Frontal cortex (tissue), 4 donors: Measurements from ENCODE around the gene RTKN2. TPM values are rescaled to one million over a fixed set of nuclear protein-coding genes. Genes with fewer than 3 reads are reported as not detected.
"Not testable (repeated sequence)": the region's sequence is repeated elsewhere in the genome, so short reads cannot be mapped to it uniquely, and the experiment has no call there.

Experiments used
- DNase-seq, 2 donors: peaks; one replicate each; pipeline ENCODE4 v3.0.0; 2012; ENCODE audit warnings: low spot score in 2 of 2
- FAIRE-seq: peaks from 2 replicates; lab custom pipeline; 2012; peaks lifted over from hg19 to GRCh38; lab: Jason Lieb, UNC
- total RNA-seq: library from RNA; depleted of rRNA; stranded (reverse); fragments of >200 nt; gene quantifications from one replicate; pipeline ENCODE4 v1.2.3, GENCODE V29; 2014
- donor health status: control.
- donor health status: control.
- donor health status: control.

Gene RTKN2
- total RNA-seq, 1 donor from 2014 or later: 4.5 TPM

DNA sequence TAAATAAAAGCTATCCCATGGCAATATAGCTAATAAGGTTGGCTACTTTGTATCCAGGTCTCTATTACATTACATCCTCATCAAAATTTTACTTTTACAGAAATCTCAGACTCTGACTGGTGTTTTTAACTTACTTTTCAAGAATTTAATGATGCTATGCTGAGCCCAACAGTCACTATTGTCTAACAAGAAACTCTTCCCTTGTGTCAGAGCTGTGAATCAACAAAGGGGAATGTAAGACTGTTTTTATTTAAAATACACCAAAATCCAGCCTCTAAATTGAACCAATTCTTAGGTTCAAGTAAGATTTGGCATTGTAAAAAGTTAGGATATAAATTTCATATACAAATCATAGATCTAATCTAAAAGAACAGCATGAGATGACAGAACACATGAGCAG, 7.0 kb downstream of the RTKN2 start:
- DNase-seq (no peak), FAIRE-seq (no peak)

DNA sequence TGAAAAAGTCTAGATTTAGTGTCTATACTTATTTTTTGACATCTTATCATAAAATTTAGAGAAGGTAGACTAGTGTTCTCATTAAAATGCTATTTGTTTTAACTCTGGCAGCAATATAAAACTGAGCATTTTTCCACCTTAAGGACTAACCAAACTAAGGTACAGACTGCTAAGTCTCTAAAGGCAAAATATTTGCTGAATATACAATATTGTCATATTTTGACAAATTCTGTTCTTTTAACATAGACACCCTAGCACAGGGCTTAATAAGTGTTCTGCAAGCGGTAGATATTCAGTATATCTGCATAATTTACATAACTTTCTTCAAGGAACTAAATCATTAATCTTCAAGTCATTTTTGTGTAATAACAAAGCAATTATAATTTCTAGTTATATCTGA, 8.6 kb downstream of the RTKN2 start:
- FAIRE-seq: no peak
- no peak for DNase-seq

DNA sequence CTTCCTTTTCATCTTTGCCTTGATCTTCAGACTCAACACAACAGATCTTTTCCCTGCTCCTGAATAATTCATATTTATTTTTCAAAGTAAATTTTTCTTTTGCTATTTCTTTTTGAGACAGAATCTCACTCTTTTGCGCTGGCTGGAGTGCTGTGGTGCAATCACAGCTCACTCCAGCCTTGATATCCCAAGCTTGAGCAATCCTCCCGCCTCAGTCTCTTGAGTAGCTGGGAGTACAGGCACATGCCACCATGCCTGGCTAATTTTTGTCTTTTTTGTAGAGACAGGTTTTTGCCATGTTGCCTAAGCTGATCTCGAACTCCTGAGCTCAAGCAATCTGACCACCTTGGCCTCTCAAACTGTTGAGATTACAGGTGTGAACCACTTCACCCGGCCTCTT, 9.2 kb downstream of the RTKN2 start:
- no peak for FAIRE-seq
- DNase-seq: no peak

DNA sequence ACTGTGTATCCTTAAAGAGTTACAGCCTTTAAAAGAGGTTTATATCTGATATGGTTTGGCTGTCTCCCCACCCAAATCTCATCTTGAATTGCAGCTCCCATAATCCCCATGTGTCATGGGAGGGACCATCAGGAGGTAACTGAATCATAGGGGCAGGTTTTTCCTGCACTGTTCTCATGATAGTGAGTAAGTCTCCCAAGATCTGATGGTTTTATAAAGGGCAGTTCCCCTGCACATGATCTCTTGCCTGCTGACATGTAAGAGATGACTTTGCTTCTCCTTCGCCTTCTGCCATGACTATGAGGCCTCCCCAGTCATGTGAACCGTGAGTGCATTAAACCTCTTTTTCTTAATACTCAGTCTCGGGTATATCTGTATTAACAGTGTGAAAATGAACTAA, 9.7 kb downstream of the RTKN2 start:
- FAIRE-seq: no peak

DNA sequence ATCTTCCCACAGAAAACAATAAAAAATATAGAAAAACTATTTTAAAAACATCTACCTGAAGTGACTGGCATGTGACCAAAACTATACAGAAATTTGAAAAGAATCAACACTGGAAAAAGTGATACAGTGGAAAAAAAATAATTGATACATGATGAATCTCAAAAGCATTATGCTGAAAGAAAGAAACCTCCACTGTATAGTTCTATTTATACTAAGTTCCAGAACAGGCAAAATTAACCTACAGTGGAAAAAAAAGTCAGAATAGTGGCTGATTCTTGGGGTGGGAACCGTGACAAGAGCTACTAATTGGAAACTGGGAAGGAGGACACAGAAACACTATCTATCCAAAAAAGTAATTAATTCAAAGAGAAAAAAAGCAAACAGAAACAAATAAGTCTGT, 14.9 kb downstream of the RTKN2 start:
- DNase-seq: no peak
- no peak for FAIRE-seq

More for the DNA sequence above, 9.7 kb downstream of the RTKN2 start:
- no peak for DNase-seq

DNA sequence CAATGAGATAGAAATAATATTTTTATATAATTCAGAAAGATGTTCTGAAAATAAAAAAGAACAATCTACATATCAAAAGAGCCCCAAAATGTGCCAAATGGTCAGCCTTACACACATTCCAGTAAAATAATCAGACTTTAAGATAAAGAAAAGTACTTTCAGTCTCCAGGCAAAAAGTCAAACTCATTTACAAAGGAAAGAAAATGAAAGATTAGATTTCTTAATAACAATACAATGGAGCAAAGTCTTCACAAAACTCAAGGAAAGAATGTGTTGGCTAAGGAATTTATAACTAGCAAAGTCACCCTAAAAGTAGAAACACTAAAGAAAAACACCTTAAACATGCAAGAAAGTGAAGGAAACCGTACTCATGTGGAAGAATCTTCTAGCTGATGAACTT, 16.6 kb downstream of the RTKN2 start:
- DNase-seq (no peak), FAIRE-seq (no peak)

DNA sequence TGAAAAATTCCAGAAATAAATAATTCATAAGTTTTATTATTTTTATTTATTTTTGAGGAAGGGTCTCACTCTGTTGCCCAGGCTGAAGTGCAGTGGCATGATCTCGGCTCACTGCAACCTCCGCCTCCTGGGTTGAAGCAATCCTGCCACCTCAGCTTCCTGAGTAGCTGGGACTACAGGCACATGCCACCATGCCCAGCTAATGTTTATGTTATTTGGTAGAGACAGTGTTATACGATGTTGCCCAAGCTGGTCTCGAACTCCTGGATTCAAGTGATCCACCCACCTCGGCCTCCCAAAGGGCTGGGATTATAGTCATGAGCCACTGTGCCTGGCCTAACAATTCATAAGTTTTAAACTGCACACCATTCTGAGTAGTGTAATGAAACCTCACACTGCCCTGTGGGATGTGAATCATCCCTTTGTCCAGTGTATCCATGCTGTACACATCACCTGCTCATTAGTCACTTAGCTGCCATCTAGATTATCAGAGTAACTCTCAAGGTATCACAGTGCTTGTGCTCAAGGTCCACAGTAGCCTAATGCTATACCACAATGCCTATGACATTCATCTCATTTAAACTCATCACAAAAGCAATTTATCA, 17.9 kb downstream of the RTKN2 start:
- DNase-seq (no peak), FAIRE-seq (no peak)

DNA sequence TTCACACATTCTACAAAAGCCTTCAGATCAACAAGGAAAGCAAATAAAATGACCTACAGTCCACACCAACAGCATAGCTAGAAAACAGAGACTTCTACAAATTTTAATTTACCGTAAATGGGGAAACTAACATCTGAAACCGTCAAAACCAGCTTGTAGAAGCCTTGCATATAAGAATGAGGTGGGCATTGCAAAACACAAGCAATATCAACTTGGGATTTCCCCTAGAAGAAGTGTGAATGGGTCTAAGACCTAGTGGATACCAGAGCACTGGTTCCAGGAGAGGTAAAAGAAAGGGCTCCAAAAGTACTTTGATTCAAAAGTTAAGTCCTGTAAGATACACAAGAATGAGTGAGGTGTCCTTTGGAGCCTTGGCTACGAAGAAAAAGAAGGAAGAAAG, 18.7 kb downstream of the RTKN2 start:
- DNase-seq: no peak
- FAIRE-seq: no peak

DNA sequence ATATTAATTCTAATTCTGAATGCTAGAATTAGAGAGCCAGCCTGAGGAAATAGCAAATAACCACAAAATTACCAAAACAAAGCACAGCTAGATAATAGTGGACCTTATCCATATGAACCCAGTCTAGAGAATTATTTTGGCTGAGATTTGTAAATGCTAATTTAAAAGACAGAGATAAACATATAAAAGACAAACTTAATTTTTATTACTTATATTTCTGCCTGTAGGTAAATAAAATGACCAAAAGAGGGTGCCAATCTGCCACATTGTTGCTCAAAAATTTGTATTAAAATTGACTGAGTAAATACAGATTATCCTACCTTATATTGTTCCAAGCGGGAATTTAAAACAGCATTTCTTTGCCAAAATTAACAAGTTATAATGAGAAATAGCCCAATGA, 20.2 kb downstream of the RTKN2 start:
- FAIRE-seq (peak; percentile 28), DNase-seq (no peak)

DNA sequence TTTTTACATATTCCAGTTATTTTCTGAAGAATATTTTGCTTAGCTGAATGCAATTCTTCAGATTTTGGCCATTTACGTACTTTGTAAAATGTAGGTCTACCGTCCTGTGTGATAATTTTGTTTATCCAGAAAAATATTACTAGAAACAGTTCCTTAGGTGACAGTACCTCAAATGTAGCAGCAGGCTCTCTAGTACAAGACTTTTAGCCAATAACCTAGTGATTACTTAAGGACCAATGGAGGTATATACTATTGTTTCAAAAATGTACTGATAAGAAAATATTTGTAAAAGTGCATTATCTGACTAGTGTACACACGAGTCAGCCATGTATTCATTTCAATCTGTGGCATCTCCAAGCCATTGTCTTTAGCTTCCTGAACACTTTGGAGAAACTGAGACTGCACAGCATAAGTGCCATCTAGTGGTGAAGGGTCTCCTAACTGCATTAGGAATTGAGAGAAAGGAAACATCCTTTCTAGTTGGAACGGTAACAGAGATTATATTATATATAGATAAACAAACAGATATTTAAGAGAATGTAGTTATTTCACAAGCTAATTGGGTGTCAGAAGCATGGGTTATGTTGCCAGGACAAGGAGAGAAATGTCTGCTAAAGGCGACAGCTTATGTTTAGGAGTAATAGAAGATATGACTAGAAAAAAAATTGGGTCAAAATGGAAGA, 23.7 kb downstream of the RTKN2 start:
- FAIRE-seq: peak; percentile 91

DNA sequence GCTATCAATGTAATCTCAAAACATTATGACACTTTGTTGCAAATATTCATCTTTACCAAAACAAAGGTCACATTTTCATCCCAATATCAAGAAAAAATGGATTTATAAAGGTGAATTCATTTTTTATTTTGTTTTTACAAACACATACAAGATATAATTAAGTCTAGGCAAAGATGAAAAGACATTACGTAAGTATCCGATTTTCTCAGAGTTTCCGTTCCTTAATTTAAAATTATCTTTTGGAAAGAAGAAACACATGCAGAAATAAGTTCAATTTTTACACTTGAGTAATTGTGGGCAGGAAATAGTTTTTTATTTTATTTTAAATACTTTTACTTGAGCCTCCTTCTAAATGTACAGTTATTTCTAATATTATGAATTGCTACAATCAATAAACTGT, 24.6 kb downstream of the RTKN2 start:
- no peak for FAIRE-seq

More for the DNA sequence above, 23.7 kb downstream of the RTKN2 start:
- DNase-seq: peak in 1 of 2 donors; percentile 30

DNA sequence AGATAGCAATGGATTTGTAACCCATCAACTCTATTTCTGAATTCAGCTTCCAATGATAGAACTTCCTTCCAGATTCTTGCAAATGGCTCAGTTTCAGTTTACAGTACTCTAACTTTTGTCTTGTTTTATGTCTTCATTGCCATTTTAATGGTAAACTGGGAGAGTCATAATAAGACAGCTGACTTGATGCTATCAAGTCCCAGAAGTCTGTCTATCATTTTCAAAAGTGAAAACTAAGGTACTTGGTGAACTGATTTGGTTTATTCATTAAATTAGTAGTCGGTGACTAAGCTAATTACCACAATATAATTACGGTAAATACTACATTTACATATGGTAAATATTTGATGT, 25.0 kb downstream of the RTKN2 start:
- DNase-seq: no peak
- no peak for FAIRE-seq

More for the DNA sequence above, 24.6 kb downstream of the RTKN2 start:
- no peak for DNase-seq

DNA sequence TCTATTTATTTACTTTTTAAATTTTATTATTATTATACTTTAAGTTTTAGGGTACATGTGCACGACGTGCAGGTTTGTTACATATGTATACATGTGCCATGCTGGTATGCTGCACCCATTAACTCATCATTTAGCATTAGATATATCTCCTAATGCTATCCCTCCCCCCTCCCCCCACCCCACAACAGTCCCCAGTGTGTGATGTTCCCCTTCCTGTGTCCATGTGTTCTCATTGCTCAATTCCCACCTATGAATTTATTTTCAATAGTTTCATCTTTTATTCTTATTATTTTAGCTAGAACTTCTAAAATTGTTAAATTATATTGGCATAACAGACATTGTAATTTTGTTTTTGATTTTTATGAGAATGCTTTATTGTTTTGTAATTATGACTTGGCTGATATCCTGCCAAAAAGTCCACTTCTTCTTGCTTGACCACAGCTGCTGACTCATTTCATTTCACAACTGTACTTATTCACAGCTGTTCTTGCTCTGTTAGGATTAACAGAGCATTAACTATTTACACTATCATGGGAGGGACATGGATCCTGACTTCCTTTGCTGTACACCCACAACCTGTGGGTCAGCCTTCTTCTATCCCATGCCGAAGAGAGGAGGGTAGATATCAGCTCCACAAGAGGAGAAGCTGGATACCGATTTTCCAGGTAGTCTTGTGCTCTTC, 25.5 kb downstream of the RTKN2 start:
- not testable (repeated sequence) for DNase-seq, FAIRE-seq

DNA sequence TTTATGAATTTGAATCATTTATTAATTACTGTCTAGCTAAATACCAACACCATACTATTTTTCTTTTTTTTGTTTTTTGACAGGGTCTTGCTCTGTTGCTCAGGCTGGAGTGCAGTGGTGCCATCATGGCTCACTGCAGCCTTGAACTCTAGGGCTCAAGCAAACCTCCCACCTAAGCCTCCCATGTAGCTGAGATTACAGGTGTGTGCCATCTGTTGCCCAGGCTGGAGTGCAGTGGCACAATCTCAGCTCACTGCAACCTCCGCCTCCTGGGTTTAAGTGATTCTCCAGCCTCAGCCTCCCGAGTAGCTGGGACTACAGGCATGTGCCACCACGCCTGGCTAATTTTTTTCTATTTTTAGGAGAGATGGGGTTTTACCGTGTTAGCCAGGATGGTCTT, 27.1 kb downstream of the RTKN2 start:
- FAIRE-seq, DNase-seq: not testable (repeated sequence)

DNA sequence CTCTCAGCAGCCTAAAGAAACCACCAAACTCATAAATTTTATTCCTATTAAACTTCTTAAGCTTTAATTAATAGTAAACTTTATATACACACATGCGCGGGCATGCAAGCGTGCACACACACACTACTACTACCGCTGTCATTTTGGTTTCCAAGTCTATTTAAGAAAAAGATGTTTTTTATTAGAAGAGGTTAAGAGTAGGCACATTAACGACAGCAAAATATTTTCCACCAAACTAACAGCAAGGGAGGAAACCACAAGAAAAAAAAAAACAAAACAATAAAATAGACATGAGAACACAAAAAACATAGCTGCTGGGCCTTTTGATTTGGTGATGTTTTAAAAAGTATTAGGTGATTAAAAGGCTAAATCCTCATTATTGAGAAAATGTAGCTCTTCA, 28.6 kb downstream of the RTKN2 start:
- FAIRE-seq (no peak), DNase-seq (no peak)

DNA sequence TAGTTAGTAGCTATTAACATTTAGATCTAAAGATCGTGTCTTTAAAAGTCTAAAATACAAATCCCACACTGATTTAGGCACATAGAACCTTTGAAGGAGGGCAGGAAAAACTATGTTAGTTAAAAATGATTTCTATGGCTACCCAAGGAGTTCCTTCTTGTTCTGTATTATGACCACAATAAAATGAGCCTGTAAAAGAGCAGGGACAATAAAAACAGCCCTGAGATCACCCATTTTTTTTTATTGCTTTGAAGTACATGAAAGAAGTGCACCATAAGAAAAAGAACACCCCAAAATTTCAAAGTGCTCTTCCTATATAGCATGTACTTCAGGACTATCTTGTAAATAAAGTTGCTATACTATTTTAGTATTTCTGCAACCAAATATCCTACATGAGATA, 29.8 kb downstream of the RTKN2 start:
- no peak for DNase-seq
- FAIRE-seq: no peak

DNA sequence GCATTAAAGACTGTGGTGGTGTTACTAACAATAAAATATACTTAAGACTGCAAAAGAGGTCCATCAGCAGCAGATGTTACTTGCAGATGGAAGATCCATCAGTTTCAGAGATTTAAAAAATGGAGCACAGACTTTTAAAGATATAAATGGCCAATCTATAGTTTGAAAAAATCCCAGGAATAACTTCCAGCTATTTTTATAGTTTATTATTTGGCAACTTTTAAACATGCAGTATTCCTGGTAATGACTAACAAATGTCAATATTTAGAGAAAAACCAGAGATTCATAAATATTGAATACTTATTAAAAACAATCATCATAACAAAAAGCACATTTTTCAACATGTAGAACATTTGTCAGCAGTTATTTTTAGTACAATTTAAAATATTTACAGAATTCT, 30.7 kb downstream of the RTKN2 start:
- FAIRE-seq (peak; percentile 28), DNase-seq (no peak)

DNA sequence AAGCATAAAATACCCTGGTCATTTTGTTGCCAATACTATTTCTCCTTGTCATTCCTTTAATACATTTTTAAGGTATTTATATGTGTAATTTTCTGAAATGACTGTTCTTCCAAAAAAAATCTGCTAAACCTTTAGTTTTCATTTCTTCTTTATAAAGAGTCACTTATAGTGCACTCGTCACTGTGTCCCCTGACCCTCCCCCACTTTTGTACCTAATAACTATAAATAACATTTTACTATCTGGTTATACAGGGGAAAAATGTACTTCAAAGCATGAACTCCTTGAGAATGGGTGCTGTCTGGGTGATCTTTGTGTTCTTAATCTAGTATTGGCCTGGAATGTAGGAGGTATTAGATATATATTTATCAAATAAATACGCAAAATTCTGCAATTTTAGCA, 31.1 kb downstream of the RTKN2 start:
- FAIRE-seq: no peak
- no peak for DNase-seq

DNA sequence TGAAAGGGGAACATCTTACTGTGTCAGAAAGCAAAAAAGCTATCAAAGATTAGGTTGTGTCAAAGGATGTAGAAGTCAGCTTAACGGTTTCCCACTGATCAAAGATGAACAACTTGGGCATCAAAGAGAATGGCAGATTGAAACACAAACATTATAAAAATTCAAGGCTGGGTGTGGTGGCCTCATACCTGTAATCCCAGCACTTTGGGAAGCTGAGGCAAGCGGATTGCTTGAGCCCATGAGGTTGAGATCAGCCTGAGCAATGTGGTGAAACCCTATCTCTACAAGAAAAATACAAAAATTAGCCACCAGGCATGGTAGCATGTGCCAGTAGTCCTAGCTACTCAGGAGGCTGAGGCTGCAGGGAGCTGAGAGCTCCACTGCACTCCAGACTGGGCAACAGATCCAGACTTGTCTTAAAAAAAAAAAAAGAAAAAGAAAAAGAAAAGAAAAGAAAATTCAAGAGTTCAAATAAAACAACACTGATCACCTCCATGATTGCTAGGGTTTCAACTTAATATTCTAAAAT, 34.5 kb downstream of the RTKN2 start:
- no peak for FAIRE-seq
- no peak for DNase-seq

DNA sequence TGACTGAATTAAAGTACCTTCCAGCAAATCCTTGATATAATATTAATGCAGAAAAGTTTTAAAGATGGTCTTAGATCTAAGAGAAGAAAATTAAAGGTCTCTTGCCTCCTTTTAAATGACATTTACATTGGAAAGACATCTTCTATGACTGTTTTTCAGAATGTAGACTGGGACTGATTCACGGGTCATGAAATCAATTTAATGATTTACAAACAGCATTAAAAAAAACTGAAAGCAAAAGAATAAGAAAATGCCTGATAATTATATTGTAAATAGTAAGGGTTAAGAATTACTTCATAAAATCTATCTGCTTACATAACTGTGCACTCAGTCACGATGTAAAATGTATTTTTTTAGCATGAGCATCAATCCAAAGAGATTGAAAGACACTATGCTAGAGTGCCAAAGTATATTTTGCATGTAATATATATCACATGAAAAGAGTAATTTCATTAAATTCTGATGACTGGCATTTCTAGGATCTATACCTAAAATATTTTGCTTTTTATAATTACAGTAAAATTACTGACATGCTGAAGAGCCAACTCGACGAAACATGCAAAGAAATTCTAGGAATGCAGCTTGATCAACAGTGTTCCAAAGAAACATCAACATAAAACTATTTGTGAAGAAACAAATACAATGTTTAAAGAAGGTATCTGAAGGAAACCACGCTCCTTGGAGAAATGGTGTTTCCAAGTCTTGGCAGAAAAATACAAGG, 35.1 kb downstream of the RTKN2 start:
- no peak for FAIRE-seq

DNA sequence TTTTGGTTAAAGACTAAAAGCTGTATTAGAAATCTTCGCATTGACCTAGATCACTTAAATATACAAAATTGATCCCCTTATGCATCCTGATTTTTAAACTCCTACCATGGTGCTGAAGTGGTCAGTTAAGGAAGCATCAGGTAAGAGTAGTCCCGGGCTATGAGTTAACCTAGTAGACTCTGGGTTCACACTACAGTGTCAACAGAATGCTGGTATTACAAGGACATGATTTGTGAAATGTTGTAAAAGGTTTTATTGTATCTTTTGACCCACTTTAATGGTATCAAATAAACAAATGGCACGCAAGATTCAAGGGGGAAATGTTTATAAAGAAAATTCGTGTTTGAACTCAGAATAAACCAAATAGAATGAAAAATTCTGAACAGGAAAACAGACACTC, 36.8 kb downstream of the RTKN2 start:
- DNase-seq: no peak
- no peak for FAIRE-seq

More for the DNA sequence above, 35.1 kb downstream of the RTKN2 start:
- DNase-seq: no peak
